OCI-LY1 (cell line): Measurements from ENCODE around the gene SURF4.
A peak's percentile ranks its signal among the peaks of the same experiment; 100 is the strongest.

Experiments used
- H2AFZ ChIP-seq: fragments of 200-600 bp; sonication (generic), shearing (Covaris generic); 2 replicates; pipeline ENCODE4 v1.6.0; 2014; ENCODE audit warnings: antibody characterized with exemption, mild to moderate bottlenecking, low read length
- H3F3A ChIP-seq: fragments of 200-600 bp; sonication (generic), shearing (Covaris generic); 2 replicates; pipeline ENCODE4 v1.6.0; 2014; ENCODE audit warnings: mild to moderate bottlenecking, antibody characterized with exemption, low read length, moderate library complexity; ENCODE audit not compliant: insufficient read depth
- H3K27ac ChIP-seq: fragments of 200-600 bp; sonication (generic); 2 replicates; pipeline ENCODE4 v1.5.1; 2014; ENCODE audit warnings: low read length, mixed run types, mild to moderate bottlenecking, low read depth; ENCODE audit not compliant: poor library complexity, severe bottlenecking
- H3K27me3 ChIP-seq: fragments of 200-600 bp; sonication (generic); 2 replicates; pipeline ENCODE4 v1.6.0; 2014; ENCODE audit warnings: antibody characterized with exemption, mild to moderate bottlenecking, low read length, moderate library complexity; ENCODE audit not compliant: insufficient read depth
- H3K36me3 ChIP-seq: fragments of 200-600 bp; sonication (generic); 2 replicates; pipeline ENCODE4 v1.6.1; 2014; ENCODE audit warnings: mild to moderate bottlenecking, antibody characterized with exemption, low read length, moderate library complexity, mixed read lengths; ENCODE audit not compliant: insufficient read depth
- H3K4me1 ChIP-seq: fragments of 200-600 bp; sonication (generic); 2 replicates; pipeline ENCODE4 v1.5.1; 2014; ENCODE audit warnings: mild to moderate bottlenecking, low read length, moderate library complexity; ENCODE audit not compliant: insufficient read depth, severe bottlenecking
- H3K4me2 ChIP-seq: fragments of 200-600 bp; sonication (generic), shearing (Covaris generic); 2 replicates; pipeline ENCODE4 v1.6.1; 2014; ENCODE audit warnings: low read length
- H3K4me3 ChIP-seq: fragments of 200-600 bp; sonication (generic); 2 replicates; pipeline ENCODE4 v1.5.1; 2014; ENCODE audit warnings: low read length, low read depth, mild to moderate bottlenecking, mixed read lengths; ENCODE audit not compliant: poor library complexity, severe bottlenecking
- H3K79me2 ChIP-seq: fragments of 200-600 bp; shearing (Covaris generic); 2 replicates; pipeline ENCODE4 v1.6.1; 2016; ENCODE audit warnings: mixed run types, low read length, mixed read lengths; ENCODE audit not compliant: insufficient read depth
- H3K9ac ChIP-seq: fragments of 200-600 bp; sonication (generic), shearing (Covaris generic); 2 replicates; pipeline ENCODE4 v1.6.1; 2014; ENCODE audit warnings: mild to moderate bottlenecking, low read length, mixed read lengths
- H3K9me2 ChIP-seq: fragments of 200-600 bp; sonication (generic), shearing (Covaris generic); 2 replicates; pipeline ENCODE4 v1.6.1; 2014; ENCODE audit warnings: low read depth, mild to moderate bottlenecking, low read length, mixed read lengths
- H3K9me3 ChIP-seq: fragments of 200-600 bp; shearing (Covaris generic); 2 replicates; pipeline ENCODE4 v1.6.1; 2014; ENCODE audit warnings: low read length, mixed read lengths
- H4K20me1 ChIP-seq: fragments of 200-600 bp; sonication (generic), shearing (Covaris generic); 2 replicates; pipeline ENCODE4 v1.6.0; 2016; ENCODE audit warnings: mild to moderate bottlenecking, low read length; ENCODE audit not compliant: insufficient read depth
- CTCF ChIP-seq: fragments of 200-600 bp; sonication (generic), shearing (Covaris generic); IDR thresholded peaks from 2 replicates; pipeline ENCODE4 v1.5.1; 2017; ENCODE audit warnings: mild to moderate bottlenecking, antibody characterized with exemption, low read length, moderate library complexity, mixed read lengths
- EZH2 ChIP-seq: fragments of 200-600 bp; sonication (generic), shearing (Covaris generic); IDR thresholded peaks from 2 replicates; pipeline ENCODE4 v1.8.0; 2017; ENCODE audit warnings: borderline replicate concordance, mixed run types, mild to moderate bottlenecking, antibody characterized with exemption, low read length, moderate library complexity, mixed read lengths

Gene SURF4

GRCh38 chr9:133356391-133357091, 19.3 kb downstream of the SURF4 start, which contains the start of the genes SURF1 and SURF2:
TSS of gene SURF1 (minus strand) at chr9:133356487. CDS start at chr9:133356453, 34 bp downstream.
TSS of gene SURF2 (plus strand) at chr9:133356550. CDS start at chr9:133356593, 43 bp downstream.
- Histone ChIP-seq H3K27ac (peak within 1 kb of the TSS; percentile 49), H3K4me1 (peaks cover 29% of the 10 kb centered on the region), H3K36me3 (peaks cover 61% of the 10 kb centered on the region), H3K9me2 (no peaks in the 10 kb centered on the region), H3K27me3 (no peaks in the 10 kb centered on the region), H3K79me2 (no peaks in the 10 kb centered on the region; the same call in 1 of the 2 replicates), H3K9me3 (no peaks in the 10 kb centered on the region), H2AFZ (no peak within 1 kb of the TSS), H3F3A (peaks cover 13% of the 10 kb centered on the region), H4K20me1 (no peaks in the 10 kb centered on the region), H3K9ac (peak within 1 kb of the TSS; percentile 84), H3K4me3 (peak within 1 kb of the TSS; percentile 90), H3K4me2 (peak within 1 kb of the TSS; percentile 95)
- TF ChIP-seq EZH2 (no peak), CTCF (peak; percentile 27; the same call in 1 of the 2 replicates)

GRCh38 chr9:133355881-133356357, 19.9 kb downstream of the SURF4 start:
- peaks cover 29% of the 10 kb centered on the region for H3K4me1 ChIP-seq
- H3K27ac ChIP-seq = peak overlapping the region; percentile 49
- TF ChIP-seq EZH2 (no peak), CTCF (no peak)
- H3K79me2 ChIP-seq = no peaks in the 10 kb centered on the region; the same call in 1 of the 2 replicates
- H2AFZ ChIP-seq = no peak overlapping the region
- peak overlapping the region; percentile 84 for H3K9ac ChIP-seq
- peak overlapping the region; percentile 91 for H3K4me2 ChIP-seq
- H4K20me1 ChIP-seq = no peaks in the 10 kb centered on the region
- no peaks in the 10 kb centered on the region for H3K9me3 ChIP-seq
- no peaks in the 10 kb centered on the region for H3K9me2 ChIP-seq
- H3K4me3 ChIP-seq = peak overlapping the region; percentile 90
- peaks cover 61% of the 10 kb centered on the region for H3K36me3 ChIP-seq
- peaks cover 16% of the 10 kb centered on the region for H3F3A ChIP-seq
- H3K27me3 ChIP-seq = no peaks in the 10 kb centered on the region

GRCh38 chr9:133354766-133355165, 21.1 kb downstream of the SURF4 start:
- no peaks in the 10 kb centered on the region for H3K9me3 ChIP-seq
- peaks cover 26% of the 10 kb centered on the region for H3F3A ChIP-seq
- H3K4me3 ChIP-seq = peak overlapping the region; percentile 90
- no peaks in the 10 kb centered on the region for H3K27me3 ChIP-seq
- H3K4me1 ChIP-seq = peaks cover 38% of the 10 kb centered on the region
- no peak overlapping the region; the same call in 1 of the 2 replicates for H3K9ac ChIP-seq
- H3K27ac ChIP-seq = peak overlapping the region; percentile 13
- peak overlapping the region; percentile 91 for H3K4me2 ChIP-seq
- H3K9me2 ChIP-seq = no peaks in the 10 kb centered on the region
- no peaks in the 10 kb centered on the region for H4K20me1 ChIP-seq
- no peaks in the 10 kb centered on the region; the same call in 1 of the 2 replicates for H3K79me2 ChIP-seq
- peaks cover 61% of the 10 kb centered on the region for H3K36me3 ChIP-seq
- TF ChIP-seq EZH2 (no peak), CTCF (no peak)
- no peak overlapping the region for H2AFZ ChIP-seq
